Type B pancreatic cell (in vitro differentiated cells): ENCODE results near the gene CACNA1H. TPM values are rescaled to one million over a fixed set of nuclear protein-coding genes. Genes with fewer than 3 reads are reported as not detected.

Experiments
- DNase-seq: peaks from one replicate; pipeline ENCODE4 v3.0.0; 2021; ENCODE audit warnings: mixed read lengths; ENCODE audit not compliant: unreplicated experiment; ENCODE audit errors: extremely low spot score
- H3K27ac Mint-ChIP-seq: 2 replicates; pipeline ENCODE4 v1.8.0; 2021; ENCODE audit warnings: mild to moderate bottlenecking, mixed read lengths
- H3K27me3 Mint-ChIP-seq: 2 replicates; pipeline ENCODE4 v1.8.0; 2021; ENCODE audit warnings: mixed read lengths
- H3K36me3 Mint-ChIP-seq: 2 replicates; pipeline ENCODE4 v1.8.0; 2021; ENCODE audit warnings: mixed read lengths
- H3K4me1 Mint-ChIP-seq: one replicate; pipeline ENCODE4 v1.8.0; 2021; ENCODE audit warnings: mixed read lengths; ENCODE audit not compliant: unreplicated experiment
- H3K4me3 Mint-ChIP-seq: 2 replicates; pipeline ENCODE4 v1.8.0; 2021; ENCODE audit warnings: mild to moderate bottlenecking, mixed read lengths
- H3K9me3 Mint-ChIP-seq: 2 replicates; pipeline ENCODE4 v1.8.0; 2021; ENCODE audit warnings: mixed read lengths
- CTCF ChIP-seq: fragments of 200-600 bp; sonication (generic); conservative IDR thresholded peaks from 2 replicates; pipeline ENCODE4 v1.5.0; 2021; ENCODE audit warnings: antibody characterized with exemption, mild to moderate bottlenecking
- total RNA-seq: library from RNA; stranded (reverse); gene quantifications from 2 replicates; pipeline ENCODE4 v1.2.1, GENCODE V29; 2021; ENCODE audit warnings: low replicate concordance

The CACNA1H gene
- total RNA-seq, 1 donor from 2014 or later = 38.1 TPM

DNA sequence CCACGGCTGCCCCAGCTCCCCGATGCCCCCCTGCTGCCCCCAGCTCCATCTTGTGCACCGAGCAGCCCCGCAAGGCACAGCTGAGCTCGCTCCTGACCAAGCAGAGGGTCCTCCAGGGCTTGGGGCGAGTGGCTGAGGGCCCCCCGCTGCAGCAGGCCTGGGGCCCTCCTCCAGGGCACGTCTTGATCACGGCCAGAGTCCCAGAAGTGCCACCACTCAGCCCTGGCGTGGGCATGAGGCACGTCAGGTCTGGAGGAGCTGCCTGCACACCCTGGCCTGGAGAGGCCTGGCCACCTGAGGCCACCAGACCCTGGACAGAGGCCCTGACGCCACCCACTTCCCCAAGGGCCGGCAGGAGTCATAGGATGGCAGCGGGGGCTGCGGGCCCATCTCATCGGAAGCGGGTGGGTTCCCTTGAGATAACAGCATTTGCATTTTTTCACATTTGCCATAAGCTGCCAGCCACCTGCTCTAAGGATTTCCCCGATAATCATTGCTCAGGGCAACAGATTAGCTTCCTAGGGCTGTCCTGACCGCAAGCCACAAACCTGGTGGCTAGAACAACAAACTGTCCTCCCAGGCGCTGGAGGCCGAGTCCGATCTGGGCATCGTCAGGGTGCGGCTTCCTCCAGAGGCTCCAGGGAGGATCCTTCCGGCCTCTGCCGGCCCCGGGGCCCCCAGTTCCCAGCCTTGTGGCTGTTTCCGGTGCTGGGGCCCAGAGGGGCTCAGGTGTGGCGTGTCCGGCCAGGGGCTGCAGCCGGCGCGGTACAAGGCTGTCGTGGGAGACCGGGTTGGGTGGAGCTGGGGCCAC, 32.9 kb upstream of the CACNA1H start:
- H3K27ac Mint-ChIP-seq = no peak overlapping the region
- H3K36me3 Mint-ChIP-seq = no peaks in the 10 kb centered on the region
- no peaks in the 10 kb centered on the region for H3K27me3 Mint-ChIP-seq
- TF ChIP-seq CTCF = no peak
- no peaks in the 10 kb centered on the region for H3K9me3 Mint-ChIP-seq
- peaks cover 5% of the 10 kb centered on the region for H3K4me1 Mint-ChIP-seq
- no peak overlapping the region for H3K4me3 Mint-ChIP-seq
- no peak for DNase-seq

- DNase-seq = no peak
- H3K9me3 Mint-ChIP-seq = no peaks in the 10 kb centered on the region
- no peak overlapping the region for H3K27ac Mint-ChIP-seq
Observed at GRCh38 chr16:1120577-1120941, 32.3 kb upstream of the CACNA1H start.

GRCh38 chr16:1121009-1121408, 31.9 kb upstream of the CACNA1H start:
- H3K4me1 Mint-ChIP-seq = peaks cover 5% of the 10 kb centered on the region
- H3K4me3 Mint-ChIP-seq = no peak overlapping the region
- H3K27ac Mint-ChIP-seq = no peak overlapping the region
- no peak for DNase-seq
- TF ChIP-seq CTCF = no peak
- H3K36me3 Mint-ChIP-seq = no peaks in the 10 kb centered on the region
- H3K9me3 Mint-ChIP-seq = no peaks in the 10 kb centered on the region
- H3K27me3 Mint-ChIP-seq = no peaks in the 10 kb centered on the region

More at GRCh38 chr16:1120577-1120941, 32.3 kb upstream of the CACNA1H start:
- Mint-ChIP-seq H3K36me3 (no peaks in the 10 kb centered on the region), H3K4me1 (peaks cover 5% of the 10 kb centered on the region), H3K27me3 (no peaks in the 10 kb centered on the region), H3K4me3 (no peak overlapping the region)
- TF ChIP-seq CTCF = no peak

DNA sequence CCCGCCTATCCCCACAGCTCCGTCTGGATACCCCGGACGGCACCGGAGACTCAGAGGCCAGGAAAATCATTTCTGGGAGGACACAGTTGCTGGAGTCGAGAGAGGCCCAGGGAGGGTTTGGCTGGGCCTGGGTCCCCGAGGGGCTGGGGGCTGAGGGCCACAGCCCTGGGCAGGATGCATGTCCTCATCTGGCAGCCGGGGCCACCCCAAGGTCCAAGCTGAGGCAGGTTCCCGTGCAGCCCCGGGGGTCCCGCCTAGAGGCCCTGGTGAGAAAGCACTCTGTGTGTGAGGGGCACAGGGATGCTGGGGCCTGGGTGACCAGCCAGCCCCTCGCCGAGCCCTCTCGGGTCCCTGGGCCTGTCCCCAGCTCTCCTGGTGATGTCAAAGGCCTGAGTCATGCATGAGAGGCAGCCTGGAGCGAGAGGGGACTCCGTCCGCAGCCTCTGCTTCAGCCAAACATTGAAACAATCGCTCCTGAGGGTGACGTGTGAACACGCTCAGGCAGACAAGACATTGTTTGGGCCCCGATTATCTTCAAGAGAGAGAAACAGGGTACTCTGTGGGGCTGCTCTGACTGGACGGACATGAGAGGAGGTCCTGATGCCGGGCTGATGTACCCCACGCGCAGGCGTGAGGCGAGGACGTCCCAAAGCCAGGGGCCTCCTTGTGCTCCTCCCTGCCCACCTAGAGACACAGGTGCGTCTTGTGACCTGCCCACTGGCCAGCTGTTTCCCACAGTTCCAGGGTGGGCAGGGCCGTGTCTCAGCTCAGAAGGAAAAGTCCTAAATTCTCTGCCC, 31.1 kb upstream of the CACNA1H start:
- Mint-ChIP-seq H3K27me3 (no peaks in the 10 kb centered on the region), H3K4me1 (peaks cover 5% of the 10 kb centered on the region), H3K4me3 (no peak overlapping the region), H3K27ac (no peak overlapping the region), H3K9me3 (no peaks in the 10 kb centered on the region), H3K36me3 (no peaks in the 10 kb centered on the region)
- DNase-seq = no peak
- no peak for TF ChIP-seq CTCF

GRCh38 chr16:1122398-1122765, 30.5 kb upstream of the CACNA1H start:
- Mint-ChIP-seq H3K27me3 (no peaks in the 10 kb centered on the region), H3K27ac (no peak overlapping the region), H3K4me1 (peaks cover 5% of the 10 kb centered on the region), H3K36me3 (no peaks in the 10 kb centered on the region), H3K9me3 (no peaks in the 10 kb centered on the region), H3K4me3 (no peak overlapping the region)
- DNase-seq = no peak
- TF ChIP-seq CTCF = no peak
